ENCODE data around the gene COQ7.

COQ7 gene

DNA sequence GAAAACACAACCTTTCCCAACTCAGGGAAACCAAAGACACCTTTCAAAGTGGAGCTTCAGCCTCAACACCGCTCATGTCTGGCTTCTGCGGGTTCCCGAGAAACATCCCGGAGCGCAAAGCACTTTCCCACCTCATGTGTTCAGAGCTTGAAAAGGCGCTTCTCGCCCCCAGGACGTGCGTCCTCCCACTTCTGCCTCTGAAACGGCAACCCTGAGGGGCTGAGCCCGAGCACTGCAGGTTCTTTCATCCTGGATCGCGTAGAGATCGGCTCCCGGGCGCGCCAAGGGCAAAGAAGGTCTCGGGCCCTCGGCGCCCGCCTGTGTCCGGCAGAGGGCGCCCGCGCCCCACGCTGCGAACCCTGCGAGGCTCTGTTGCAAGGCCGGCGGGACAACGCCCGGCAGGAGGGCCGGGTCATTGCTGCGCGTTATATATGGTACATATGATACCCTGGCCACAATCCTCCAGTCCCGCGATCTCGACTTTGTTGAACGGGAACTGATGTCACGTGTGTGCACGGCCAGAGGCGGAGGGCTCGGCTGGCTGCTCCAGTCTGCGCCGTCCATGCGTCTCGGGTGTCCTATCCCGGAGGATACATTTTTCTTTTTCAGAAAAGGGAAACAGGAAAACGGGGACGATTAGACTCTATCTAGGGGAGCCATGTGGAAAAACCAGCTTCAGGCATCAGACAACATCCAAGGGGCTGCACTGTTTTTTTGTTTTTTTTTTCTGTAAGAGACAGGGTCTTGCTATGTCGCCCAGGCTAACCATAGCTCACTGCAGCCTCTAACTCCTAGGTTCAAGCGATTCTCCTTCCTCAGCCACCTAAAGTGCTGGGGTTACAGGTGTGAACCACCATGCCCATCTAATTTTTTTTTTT, 19.1 kb downstream of the COQ7 start:
- DNase-seq = peak; percentile 69

DNA sequence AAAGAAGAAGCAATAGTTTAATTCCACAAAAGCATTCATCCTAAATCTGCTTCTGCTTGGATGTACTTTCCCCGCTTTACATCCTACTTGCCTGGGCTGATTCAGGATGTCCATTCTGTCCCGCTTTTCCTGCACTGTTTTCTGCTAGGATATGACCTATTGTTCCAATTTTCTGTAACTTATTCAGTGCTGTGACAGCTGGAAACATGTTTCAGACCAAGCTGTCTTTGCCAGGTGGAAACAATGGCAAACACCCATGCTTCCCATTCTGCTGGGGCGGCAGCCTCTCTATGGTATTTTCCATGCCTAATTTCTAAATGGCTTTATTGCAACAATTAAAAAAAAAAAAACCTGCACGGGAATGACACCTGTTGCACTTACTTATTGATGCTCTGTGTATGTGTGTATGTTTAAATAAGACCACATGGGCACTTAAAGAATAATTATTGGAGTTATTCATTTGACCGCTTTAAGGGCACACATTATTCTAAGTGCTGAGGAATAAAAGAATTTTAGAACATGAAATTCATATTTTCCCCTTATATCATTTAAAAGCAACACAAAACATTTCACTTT, 21.0 kb downstream of the COQ7 start:
- no peak for DNase-seq

- DNase-seq = no peak
These were observed 22.1 kb downstream of the COQ7 start for GRCh38 chr16:19089410-19089955.

GRCh38 chr16:19090916-19091315, 23.5 kb downstream of the COQ7 start:
- no peak for DNase-seq

DNA sequence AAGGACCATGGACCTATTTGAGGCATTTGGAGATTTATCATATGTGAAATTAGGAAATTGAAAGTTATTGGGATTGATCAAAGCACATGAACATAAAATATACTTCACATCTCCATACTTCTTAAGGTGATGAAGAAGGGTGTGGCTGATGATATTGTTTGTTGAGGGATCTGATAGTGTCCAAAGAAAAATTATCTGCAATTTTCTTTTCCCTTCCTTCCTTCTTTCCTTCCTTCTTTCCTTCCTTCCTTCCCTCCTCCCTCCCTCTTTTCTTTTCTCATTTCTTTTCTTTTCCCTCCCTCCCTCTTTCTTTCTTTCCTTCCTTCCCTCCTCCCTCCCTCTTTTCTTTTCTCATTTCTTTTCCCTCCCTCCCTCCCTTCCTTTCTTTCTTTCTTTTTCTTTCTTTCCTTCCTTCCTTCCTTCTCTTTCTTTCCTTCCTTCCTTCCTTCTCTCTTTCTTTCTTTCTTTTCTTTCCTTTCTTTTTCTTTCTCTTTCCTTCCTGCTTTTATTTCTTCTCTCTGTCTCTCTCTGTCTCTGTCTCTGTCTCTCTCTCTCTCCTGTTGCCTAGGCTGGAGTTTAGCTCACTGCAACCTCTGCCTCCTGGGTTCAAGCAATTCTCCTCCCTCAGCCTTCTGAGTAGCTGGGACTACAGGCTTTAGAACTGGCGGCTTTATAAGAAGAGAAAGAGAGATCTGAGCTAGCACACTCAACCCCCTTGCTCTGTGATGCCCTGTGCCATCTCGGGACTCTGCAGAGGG, 25.4 kb downstream of the COQ7 start:
- DNase-seq = no peak

- no peak for DNase-seq
These were observed 26.5 kb downstream of the COQ7 start for GRCh38 chr16:19093631-19094541.

GRCh38 chr16:19094542-19095365, 27.3 kb downstream of the COQ7 start:
- DNase-seq = no peak

DNA sequence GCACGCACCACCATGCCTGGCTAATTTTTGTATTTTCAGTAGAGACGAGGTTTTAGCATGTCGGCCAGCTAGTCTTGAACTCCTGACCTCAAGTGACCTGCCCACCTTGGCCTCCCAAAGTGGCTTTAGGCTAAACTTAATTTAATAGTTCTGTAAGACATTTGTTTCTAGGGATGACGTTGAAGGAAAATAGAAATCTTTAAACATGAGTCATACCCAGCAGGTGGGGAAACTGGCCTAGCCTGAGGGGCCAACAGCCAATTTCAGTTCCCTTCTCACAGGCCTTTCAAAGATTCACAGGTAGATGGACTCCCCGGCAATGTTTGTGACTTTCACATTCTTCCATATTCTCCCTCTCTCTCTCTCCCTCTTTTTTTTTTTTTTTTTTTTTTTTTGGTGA, 28.2 kb downstream of the COQ7 start:
- DNase-seq = no peak

GRCh38 chr16:19098173-19098572, 30.8 kb downstream of the COQ7 start:
- no peak for DNase-seq

- no peak for DNase-seq
These were observed 34.9 kb downstream of the COQ7 start for GRCh38 chr16:19102187-19102872.

GRCh38 chr16:19104607-19105006, 37.2 kb downstream of the COQ7 start:
- no peak for DNase-seq

DNA sequence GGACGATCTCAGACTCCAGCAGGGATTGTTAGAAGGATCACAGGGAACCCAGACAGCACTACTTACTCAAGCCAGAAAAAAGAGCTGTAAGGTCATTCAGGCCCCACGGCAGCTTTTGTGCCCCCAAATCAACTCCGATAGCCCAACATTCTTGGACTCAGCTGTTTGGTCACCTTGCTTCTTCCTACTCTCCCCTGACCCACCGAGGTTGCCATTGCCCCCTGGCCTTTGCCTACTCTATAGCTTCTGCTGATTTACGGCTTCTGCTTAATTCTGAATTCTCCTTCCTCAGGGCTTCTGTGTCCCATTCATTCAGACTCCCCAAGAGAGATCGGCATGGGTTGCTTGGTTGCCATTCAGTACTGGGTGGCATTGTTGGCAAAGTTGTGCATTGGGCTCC, 37.7 kb downstream of the COQ7 start:
- DNase-seq = no peak

GRCh38 chr16:19105891-19106624, 38.6 kb downstream of the COQ7 start:
- no peak for DNase-seq

GRCh38 chr16:19106625-19107020, 39.2 kb downstream of the COQ7 start:
- DNase-seq = no peak

DNA sequence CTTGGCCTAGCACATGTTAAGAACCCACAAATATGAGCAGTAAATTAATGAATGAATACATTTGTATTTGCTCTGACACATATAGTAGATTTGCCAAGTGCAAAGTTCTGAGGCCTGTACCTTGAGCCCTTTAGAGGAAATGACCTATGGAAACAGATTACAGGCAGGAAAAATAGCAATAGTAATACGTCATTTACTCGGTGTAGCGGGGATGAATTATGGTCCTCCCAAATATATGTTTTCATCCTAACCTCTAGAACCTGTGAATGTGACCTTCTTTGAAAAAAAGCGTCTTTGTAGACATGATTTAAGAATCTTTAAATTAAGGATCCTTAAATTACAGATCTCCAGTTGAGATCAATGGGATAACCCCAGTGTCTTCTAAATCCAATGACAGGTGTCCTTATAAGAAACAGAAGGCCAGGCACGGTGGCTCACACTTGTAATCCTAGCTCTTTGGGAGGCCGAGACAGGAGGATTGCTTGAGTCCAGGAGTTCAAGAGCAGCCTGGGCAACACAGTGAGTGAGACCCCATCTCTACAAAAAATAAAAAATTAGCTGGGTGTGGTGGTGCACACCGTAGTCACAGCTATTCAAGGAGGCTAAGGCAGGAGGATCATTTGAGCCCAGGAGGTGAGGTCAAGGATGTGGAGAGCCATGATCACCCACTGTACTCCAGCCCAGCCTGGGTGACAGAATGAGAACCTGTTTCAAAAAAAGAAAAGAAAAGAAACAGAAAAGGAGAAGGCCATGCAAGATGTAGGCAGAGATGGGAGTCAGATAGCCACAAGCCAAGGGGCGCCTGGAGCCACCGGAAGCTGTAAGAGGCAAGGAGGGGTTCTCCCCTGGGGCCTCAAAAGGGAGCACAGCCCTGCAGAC, 41.2 kb downstream of the COQ7 start:
- DNase-seq = no peak

- DNase-seq = no peak
These were observed 41.9 kb downstream of the COQ7 start for GRCh38 chr16:19109288-19109664.

- no peak for DNase-seq
These were observed 43.3 kb downstream of the COQ7 start for GRCh38 chr16:19110537-19111360.

GRCh38 chr16:19112099-19112407, 44.6 kb downstream of the COQ7 start:
- no peak for DNase-seq
